HG03135 (cell line): ENCODE results near the gene STK32A.

Source experiments
- ATAC-seq: cut with Tn5 transposase; IDR thresholded peaks from one replicate; pipeline ENCODE4 v1.9.1; 2021; ENCODE audit warnings: mild to moderate bottlenecking, moderate library complexity; ENCODE audit not compliant: unreplicated experiment

Gene STK32A

DNA sequence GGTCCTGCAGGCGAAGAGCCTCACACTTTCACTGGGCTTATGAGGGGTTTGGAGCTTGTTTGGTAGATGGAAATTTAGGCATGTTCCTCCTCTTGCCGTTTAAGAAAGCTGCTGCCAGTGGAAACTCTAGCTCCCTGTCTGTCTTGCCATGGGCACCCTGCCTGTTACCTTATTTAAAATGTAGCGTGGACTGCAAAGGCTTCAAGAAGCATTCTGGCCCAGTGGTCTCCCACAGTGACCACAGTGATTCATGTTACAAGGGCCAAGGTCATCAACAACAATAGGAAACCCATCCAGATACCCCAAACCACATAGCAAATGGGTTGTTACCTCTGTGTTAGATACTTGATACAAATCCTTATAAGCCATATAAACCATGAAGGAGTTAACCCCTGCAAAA is 178.4 kb downstream of the STK32A start:
- no peak for ATAC-seq

DNA sequence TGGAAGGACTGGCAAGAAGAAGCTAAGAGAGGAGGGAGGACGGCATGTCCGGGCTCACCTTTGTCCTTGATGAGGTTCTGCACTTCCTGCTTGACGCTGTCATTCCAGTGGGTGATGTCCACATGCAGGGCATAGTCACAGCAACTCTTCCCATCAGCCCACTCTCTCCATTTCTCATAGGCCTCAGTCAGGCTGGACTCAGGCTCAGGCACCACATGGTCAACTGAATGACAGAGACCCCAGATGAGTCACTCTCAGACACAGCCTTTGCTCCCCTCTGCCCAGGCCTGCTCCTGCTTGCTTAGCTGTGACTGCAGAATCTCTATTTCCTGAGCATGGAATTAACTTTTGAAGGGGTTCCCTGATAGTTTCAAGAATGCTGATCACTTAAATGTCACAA is 180.8 kb downstream of the STK32A start:
- no peak for ATAC-seq

DNA sequence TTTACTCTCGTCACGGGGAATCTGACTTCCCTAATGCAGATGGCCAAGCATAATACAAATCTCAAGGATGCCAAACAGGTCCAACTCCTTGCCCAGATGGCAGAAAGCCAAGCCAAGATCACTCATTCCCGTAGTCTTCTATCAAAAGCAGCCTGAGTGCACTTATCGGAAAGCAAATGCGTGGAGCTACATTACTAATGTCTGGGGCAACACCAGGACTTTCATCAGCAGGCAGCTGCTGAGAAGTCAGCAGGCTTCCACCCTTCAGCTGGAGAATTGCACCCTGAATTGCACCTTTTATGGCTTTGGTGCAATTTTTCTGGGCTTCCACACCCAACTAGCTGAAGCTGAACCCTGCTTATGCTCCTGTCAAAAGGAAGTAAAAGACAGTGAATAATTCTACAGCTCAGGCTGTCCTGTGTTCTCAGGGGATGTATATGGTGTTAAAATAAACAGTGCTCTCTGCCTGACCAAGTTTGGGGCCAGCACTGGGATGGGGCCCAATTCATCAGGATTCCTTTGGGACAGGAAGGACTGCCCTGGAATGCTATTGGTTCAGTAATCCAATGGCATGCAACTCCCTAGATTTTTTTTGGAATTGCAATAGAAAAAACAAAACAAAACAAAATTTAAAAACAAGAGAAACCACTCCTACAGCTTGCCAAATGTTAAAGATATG is 182.4 kb downstream of the STK32A start:
- ATAC-seq, result no peak

DNA sequence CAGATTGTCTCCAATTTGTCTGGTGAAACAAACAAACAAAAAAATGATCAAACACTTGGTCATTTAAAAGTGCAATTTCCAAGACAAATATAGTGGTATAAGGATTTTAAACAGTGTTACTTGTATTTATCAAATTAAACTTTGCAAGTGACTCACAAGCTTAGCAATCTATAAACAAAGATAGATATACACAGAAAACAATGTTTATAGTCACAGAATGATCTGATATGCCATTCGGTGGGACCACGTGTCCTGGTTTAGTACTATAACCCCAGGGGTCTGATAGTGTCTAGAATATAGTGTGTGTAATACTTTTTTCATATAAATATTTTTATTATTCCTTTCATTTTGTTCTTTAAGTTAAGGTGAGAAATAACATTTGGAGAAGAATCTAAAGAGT is 183.8 kb downstream of the STK32A start:
- no peak for ATAC-seq

DNA sequence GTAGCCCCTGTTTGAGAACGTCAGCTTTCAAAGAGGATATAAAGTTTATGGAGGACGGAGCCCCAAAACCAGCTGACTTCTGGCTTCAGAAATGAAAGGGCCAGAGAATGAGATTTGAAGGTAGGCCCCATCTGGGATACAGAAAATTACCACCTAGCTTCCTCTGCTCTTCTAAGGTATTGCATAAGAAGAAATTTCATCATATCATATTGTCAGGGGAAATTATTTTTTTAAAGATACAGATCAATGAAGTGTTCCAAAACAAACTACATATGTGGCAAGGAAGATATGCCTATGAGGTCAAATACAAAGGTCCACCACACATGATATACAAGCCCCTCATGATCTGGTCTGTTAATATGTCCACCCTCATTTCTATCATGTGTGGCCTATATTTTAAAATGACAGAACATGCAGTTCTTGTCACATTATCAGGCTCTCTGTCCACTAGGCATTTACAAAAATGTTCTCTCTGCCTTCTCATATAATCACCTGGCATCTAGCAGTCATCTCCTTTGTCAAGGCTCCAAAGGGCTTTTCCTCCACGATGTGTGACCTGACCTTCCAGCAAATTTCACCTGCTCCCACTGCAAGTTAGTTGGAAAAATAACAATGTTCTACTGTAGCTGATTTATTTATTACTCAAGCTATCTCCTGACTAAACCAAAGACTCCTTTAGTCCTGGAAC is 192.0 kb downstream of the STK32A start:
- ATAC-seq, result no peak

- no peak for ATAC-seq
These were observed 192.9 kb downstream of the STK32A start for GRCh38 chr5:147427521-147428401.

GRCh38 chr5:147430628-147431027 is 195.8 kb downstream of the STK32A start:
- ATAC-seq, result no peak

DNA sequence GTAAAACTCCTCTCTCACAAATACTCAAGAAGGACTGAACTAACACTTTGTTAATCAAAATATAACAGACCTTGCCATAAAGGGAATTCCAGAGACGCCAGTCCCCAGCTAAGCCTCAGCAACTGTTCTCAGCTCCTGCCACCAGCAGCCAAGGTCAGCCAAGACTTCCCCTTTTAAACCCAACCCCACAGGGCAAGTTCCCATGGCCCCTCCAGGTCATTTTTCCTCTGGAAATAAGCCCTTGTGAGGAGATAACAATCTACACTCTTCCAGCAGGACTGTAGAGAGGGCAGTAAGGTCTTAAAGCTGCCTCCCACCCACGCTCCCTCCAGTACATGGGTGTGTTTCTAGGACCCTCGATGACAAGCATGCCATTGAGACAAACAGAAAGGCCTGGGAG is 196.8 kb downstream of the STK32A start:
- no peak for ATAC-seq

DNA sequence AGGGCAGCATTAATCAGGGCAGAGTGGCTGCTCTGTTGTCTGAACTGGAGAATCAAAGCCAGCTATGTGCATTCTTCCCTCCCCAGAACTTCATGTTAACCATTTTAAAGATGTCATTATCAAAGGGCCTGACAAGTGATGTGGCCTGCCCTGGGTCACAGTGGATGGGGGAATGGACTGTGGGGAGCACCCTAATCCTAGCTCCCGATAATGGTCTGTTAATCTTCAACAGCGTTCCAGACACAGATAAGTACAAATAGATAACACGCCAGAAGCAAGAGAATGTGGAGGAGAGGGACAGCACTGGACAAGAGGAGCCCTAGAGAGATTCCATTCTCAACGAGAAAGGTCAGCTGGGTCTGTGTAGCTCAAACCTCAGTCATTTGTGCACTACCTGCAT is 197.5 kb downstream of the STK32A start:
- no peak for ATAC-seq

DNA sequence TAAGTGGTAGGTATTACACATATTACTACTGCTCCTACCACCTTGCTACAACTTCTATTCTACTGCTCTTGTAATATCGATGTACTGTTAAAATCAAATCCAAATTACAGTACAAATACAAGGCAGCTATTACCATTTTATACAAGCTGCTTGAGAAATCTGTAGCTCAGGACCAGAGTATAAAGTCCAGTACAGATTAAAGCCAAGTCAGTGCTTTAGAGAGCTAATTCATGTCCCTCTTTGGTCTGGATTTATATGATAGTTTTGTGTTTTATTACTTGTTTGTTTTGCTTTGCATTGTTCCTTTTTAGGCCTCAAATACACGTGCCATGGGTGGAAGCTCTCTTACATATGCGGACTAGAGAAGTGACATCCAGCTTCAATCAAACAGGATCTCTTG is 199.2 kb downstream of the STK32A start:
- ATAC-seq, result no peak

DNA sequence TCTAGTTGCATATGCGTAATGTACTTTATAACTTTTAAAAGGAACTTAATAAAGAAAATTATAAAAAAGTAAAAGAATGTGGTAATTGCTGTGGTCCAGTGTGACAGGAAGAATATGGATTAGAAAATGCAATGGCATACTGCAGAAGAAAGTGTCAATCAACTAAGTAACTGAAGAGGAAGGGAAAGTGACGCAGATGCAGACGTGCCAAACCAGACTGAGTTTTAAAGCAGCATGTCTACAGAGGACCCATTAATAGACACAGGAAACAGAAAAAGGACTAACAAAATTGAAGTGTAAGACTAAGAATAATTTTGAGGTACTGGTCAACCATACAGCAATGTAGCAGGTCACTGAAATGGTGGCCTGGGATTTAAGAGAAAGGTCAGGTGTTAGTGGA is 201.8 kb downstream of the STK32A start:
- no peak for ATAC-seq

- no peak for ATAC-seq
These were observed 202.4 kb downstream of the STK32A start for GRCh38 chr5:147437161-147437596.
